ENCODE results near the gene TP53RK.
A peak's percentile ranks its signal among the peaks of the same experiment; 100 is the strongest.

Gene TP53RK

GRCh38 chr20:46689082-46689753 is at the start of gene TP53RK (continued):
- TF ChIP-seq ZNF561 (tag by site-specific recombination; IDR thresholded peaks at IDR 0.05; ENCODE audit: borderline replicate concordance) (peak; percentile 83), ZNF146 (tag by site-specific recombination; IDR thresholded peaks at IDR 0.05) (no peak), ZNF785 (tag by site-specific recombination; IDR thresholded peaks at IDR 0.05) (no peak), ZNF585B (tag by site-specific recombination; IDR thresholded peaks at IDR 0.05) (no peak), GFI1B (tag by site-specific recombination; IDR thresholded peaks at IDR 0.05) (no peak), PRDM6 (tag by site-specific recombination; IDR thresholded peaks at IDR 0.05) (no peak), ZNF660 (tag by site-specific recombination; IDR thresholded peaks at IDR 0.05) (peak; percentile 79), GLI2 (tag by site-specific recombination; IDR thresholded peaks at IDR 0.05; ENCODE audit: borderline replicate concordance, low read depth) (no peak), ZNF580 (tag by site-specific recombination; IDR thresholded peaks at IDR 0.05) (no peak), ZNF692 (tag by site-specific recombination; IDR thresholded peaks at IDR 0.05) (0 out of 2 replicates have a peak, but pooled peaks have one; percentile 88), INSM2 (tag by site-specific recombination; IDR thresholded peaks at IDR 0.05) (no peak; the same call in 1 of the 2 replicates), ZNF747 (tag by site-specific recombination; IDR thresholded peaks at IDR 0.05) (no peak), KLF9 (tag by site-specific recombination; IDR thresholded peaks at IDR 0.05; ENCODE audit: low read depth) (peak; percentile 69), GLIS2 (tag by site-specific recombination; IDR thresholded peaks at IDR 0.05) (peak; percentile 58; the same call in 1 of the 2 replicates), ZNF626 (tag by site-specific recombination; IDR thresholded peaks at IDR 0.05) (no peak), ZNF600 (tag by site-specific recombination; IDR thresholded peaks at IDR 0.05) (peak; percentile 81), ZNF791 (tag by site-specific recombination; IDR thresholded peaks at IDR 0.05) (no peak), SP3 (tag by site-specific recombination; IDR thresholded peaks at IDR 0.05) (peak; percentile 48; the same call in 1 of the 2 replicates), ZNF837 (tag by site-specific recombination; IDR thresholded peaks at IDR 0.05) (no peak), ZNF211 (tag by site-specific recombination; IDR thresholded peaks at IDR 0.05; ENCODE audit: low read depth) (no peak), ZNF114 (tag by site-specific recombination; IDR thresholded peaks at IDR 0.05) (no peak), ZNF416 (tag by site-specific recombination; IDR thresholded peaks at IDR 0.05) (no peak), WT1 (tag by site-specific recombination; IDR thresholded peaks at IDR 0.05) (no peak), ZBTB1 (tag by site-specific recombination; IDR thresholded peaks at IDR 0.05) (no peak), ZNF548 (tag by site-specific recombination; IDR thresholded peaks at IDR 0.05) (no peak), ZNF350 (tag by site-specific recombination; IDR thresholded peaks at IDR 0.05) (no peak), ZSCAN16 (tag by site-specific recombination; IDR thresholded peaks at IDR 0.05) (0 out of 2 replicates have a peak, but pooled peaks have one; percentile 48), ZNF530 (tag by site-specific recombination; IDR thresholded peaks at IDR 0.05; ENCODE audit: low read depth) (no peak), BCL6B (tag by site-specific recombination; IDR thresholded peaks at IDR 0.05) (no peak), KLF16 (tag by site-specific recombination; IDR thresholded peaks at IDR 0.05) (peak; percentile 80), ZNF391 (tag by site-specific recombination; IDR thresholded peaks at IDR 0.05; ENCODE audit: borderline replicate concordance, low read depth) (no peak), ZNF26 (tag by site-specific recombination; IDR thresholded peaks at IDR 0.05) (no peak), ZNF426 (tag by site-specific recombination; IDR thresholded peaks at IDR 0.05) (no peak), ZBTB7A (tag by site-specific recombination; IDR thresholded peaks at IDR 0.05; ENCODE audit: low read depth) (no peak)
